ENCODE measurements around the gene ZBTB2. TPM values are rescaled to one million over a fixed set of nuclear protein-coding genes. Genes with fewer than 3 reads are reported as not detected.

ZBTB2 gene
- total RNA-seq, 1 experiment from 2014 or later = 14.3 TPM

DNA sequence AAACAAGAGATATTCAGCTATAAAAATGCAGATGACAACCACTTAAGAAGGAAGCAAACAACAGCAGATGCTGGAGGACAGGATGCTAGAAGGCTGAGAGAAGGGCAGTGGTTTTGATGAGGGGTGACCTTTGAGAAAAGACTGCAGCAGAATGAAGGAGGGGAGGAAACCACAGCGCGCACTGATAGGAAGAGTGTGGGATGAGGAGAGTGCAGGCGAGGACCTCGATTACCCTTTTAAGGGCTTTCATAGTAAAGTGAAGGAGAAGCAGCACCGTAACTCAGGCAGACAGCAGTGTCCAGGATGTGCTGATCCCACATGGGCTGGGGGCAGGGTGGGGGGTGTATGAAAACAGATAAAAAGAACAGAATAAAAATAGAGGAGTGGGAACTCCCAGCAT is 19.2 kb downstream of the ZBTB2 start (continued):
- TF ChIP-seq, protein P1, sequence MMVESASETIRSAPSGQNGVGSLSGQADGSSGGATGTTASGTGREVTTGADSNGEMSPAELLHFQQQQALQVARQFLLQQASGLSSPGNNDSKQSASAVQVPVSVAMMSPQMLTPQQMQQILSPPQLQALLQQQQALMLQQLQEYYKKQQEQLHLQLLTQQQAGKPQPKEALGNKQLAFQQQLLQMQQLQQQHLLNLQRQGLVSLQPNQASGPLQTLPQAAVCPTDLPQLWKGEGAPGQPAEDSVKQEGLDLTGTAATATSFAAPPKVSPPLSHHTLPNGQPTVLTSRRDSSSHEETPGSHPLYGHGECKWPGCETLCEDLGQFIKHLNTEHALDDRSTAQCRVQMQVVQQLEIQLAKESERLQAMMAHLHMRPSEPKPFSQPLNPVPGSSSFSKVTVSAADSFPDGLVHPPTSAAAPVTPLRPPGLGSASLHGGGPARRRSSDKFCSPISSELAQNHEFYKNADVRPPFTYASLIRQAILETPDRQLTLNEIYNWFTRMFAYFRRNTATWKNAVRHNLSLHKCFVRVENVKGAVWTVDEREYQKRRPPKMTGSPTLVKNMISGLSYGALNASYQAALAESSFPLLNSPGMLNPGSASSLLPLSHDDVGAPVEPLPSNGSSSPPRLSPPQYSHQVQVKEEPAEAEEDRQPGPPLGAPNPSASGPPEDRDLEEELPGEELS (CRISPR knock-in tag; IDR thresholded peaks at IDR 0.05) = no peak
- TF ChIP-seq, protein P2, sequence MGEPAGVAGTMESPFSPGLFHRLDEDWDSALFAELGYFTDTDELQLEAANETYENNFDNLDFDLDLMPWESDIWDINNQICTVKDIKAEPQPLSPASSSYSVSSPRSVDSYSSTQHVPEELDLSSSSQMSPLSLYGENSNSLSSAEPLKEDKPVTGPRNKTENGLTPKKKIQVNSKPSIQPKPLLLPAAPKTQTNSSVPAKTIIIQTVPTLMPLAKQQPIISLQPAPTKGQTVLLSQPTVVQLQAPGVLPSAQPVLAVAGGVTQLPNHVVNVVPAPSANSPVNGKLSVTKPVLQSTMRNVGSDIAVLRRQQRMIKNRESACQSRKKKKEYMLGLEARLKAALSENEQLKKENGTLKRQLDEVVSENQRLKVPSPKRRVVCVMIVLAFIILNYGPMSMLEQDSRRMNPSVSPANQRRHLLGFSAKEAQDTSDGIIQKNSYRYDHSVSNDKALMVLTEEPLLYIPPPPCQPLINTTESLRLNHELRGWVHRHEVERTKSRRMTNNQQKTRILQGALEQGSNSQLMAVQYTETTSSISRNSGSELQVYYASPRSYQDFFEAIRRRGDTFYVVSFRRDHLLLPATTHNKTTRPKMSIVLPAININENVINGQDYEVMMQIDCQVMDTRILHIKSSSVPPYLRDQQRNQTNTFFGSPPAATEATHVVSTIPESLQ (CRISPR knock-in tag; IDR thresholded peaks at IDR 0.05) = no peak
- TF ChIP-seq ESRRA (CRISPR knock-in tag; IDR thresholded peaks at IDR 0.05; ENCODE audit: borderline replicate concordance) (no peak), SP1 (CRISPR knock-in tag; conservative IDR thresholded peaks at IDR 0.05) (no peak), RORB (CRISPR knock-in tag; IDR thresholded peaks at IDR 0.05) (no peak)
- TF ChIP-seq, protein P3, sequence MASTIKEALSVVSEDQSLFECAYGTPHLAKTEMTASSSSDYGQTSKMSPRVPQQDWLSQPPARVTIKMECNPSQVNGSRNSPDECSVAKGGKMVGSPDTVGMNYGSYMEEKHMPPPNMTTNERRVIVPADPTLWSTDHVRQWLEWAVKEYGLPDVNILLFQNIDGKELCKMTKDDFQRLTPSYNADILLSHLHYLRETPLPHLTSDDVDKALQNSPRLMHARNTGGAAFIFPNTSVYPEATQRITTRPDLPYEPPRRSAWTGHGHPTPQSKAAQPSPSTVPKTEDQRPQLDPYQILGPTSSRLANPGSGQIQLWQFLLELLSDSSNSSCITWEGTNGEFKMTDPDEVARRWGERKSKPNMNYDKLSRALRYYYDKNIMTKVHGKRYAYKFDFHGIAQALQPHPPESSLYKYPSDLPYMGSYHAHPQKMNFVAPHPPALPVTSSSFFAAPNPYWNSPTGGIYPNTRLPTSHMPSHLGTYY (CRISPR knock-in tag; IDR thresholded peaks at IDR 0.05) = no peak
- TF ChIP-seq, protein P4, sequence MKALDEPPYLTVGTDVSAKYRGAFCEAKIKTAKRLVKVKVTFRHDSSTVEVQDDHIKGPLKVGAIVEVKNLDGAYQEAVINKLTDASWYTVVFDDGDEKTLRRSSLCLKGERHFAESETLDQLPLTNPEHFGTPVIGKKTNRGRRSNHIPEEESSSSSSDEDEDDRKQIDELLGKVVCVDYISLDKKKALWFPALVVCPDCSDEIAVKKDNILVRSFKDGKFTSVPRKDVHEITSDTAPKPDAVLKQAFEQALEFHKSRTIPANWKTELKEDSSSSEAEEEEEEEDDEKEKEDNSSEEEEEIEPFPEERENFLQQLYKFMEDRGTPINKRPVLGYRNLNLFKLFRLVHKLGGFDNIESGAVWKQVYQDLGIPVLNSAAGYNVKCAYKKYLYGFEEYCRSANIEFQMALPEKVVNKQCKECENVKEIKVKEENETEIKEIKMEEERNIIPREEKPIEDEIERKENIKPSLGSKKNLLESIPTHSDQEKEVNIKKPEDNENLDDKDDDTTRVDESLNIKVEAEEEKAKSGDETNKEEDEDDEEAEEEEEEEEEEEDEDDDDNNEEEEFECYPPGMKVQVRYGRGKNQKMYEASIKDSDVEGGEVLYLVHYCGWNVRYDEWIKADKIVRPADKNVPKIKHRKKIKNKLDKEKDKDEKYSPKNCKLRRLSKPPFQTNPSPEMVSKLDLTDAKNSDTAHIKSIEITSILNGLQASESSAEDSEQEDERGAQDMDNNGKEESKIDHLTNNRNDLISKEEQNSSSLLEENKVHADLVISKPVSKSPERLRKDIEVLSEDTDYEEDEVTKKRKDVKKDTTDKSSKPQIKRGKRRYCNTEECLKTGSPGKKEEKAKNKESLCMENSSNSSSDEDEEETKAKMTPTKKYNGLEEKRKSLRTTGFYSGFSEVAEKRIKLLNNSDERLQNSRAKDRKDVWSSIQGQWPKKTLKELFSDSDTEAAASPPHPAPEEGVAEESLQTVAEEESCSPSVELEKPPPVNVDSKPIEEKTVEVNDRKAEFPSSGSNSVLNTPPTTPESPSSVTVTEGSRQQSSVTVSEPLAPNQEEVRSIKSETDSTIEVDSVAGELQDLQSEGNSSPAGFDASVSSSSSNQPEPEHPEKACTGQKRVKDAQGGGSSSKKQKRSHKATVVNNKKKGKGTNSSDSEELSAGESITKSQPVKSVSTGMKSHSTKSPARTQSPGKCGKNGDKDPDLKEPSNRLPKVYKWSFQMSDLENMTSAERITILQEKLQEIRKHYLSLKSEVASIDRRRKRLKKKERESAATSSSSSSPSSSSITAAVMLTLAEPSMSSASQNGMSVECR (CRISPR knock-in tag; IDR thresholded peaks at IDR 0.05; ENCODE audit: borderline replicate concordance) = no peak
- TF ChIP-seq, protein P5, sequence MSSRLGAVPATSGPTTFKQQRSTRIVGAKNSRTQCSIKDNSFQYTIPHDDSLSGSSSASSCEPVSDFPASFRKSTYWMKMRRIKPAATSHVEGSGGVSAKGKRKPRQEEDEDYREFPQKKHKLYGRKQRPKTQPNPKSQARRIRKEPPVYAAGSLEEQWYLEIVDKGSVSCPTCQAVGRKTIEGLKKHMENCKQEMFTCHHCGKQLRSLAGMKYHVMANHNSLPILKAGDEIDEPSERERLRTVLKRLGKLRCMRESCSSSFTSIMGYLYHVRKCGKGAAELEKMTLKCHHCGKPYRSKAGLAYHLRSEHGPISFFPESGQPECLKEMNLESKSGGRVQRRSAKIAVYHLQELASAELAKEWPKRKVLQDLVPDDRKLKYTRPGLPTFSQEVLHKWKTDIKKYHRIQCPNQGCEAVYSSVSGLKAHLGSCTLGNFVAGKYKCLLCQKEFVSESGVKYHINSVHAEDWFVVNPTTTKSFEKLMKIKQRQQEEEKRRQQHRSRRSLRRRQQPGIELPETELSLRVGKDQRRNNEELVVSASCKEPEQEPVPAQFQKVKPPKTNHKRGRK (CRISPR knock-in tag; IDR thresholded peaks at IDR 0.05; ENCODE audit: borderline replicate concordance) = no peak
- TF ChIP-seq, protein P6, sequence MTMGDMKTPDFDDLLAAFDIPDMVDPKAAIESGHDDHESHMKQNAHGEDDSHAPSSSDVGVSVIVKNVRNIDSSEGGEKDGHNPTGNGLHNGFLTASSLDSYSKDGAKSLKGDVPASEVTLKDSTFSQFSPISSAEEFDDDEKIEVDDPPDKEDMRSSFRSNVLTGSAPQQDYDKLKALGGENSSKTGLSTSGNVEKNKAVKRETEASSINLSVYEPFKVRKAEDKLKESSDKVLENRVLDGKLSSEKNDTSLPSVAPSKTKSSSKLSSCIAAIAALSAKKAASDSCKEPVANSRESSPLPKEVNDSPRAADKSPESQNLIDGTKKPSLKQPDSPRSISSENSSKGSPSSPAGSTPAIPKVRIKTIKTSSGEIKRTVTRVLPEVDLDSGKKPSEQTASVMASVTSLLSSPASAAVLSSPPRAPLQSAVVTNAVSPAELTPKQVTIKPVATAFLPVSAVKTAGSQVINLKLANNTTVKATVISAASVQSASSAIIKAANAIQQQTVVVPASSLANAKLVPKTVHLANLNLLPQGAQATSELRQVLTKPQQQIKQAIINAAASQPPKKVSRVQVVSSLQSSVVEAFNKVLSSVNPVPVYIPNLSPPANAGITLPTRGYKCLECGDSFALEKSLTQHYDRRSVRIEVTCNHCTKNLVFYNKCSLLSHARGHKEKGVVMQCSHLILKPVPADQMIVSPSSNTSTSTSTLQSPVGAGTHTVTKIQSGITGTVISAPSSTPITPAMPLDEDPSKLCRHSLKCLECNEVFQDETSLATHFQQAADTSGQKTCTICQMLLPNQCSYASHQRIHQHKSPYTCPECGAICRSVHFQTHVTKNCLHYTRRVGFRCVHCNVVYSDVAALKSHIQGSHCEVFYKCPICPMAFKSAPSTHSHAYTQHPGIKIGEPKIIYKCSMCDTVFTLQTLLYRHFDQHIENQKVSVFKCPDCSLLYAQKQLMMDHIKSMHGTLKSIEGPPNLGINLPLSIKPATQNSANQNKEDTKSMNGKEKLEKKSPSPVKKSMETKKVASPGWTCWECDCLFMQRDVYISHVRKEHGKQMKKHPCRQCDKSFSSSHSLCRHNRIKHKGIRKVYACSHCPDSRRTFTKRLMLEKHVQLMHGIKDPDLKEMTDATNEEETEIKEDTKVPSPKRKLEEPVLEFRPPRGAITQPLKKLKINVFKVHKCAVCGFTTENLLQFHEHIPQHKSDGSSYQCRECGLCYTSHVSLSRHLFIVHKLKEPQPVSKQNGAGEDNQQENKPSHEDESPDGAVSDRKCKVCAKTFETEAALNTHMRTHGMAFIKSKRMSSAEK (CRISPR knock-in tag; IDR thresholded peaks at IDR 0.05; ENCODE audit: borderline replicate concordance) = no peak
- TF ChIP-seq, protein P7, sequence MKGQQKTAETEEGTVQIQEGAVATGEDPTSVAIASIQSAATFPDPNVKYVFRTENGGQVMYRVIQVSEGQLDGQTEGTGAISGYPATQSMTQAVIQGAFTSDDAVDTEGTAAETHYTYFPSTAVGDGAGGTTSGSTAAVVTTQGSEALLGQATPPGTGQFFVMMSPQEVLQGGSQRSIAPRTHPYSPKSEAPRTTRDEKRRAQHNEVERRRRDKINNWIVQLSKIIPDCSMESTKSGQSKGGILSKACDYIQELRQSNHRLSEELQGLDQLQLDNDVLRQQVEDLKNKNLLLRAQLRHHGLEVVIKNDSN (CRISPR knock-in tag; IDR thresholded peaks at IDR 0.05) = no peak
